ENCODE results near the gene NANOS1.

DNA sequence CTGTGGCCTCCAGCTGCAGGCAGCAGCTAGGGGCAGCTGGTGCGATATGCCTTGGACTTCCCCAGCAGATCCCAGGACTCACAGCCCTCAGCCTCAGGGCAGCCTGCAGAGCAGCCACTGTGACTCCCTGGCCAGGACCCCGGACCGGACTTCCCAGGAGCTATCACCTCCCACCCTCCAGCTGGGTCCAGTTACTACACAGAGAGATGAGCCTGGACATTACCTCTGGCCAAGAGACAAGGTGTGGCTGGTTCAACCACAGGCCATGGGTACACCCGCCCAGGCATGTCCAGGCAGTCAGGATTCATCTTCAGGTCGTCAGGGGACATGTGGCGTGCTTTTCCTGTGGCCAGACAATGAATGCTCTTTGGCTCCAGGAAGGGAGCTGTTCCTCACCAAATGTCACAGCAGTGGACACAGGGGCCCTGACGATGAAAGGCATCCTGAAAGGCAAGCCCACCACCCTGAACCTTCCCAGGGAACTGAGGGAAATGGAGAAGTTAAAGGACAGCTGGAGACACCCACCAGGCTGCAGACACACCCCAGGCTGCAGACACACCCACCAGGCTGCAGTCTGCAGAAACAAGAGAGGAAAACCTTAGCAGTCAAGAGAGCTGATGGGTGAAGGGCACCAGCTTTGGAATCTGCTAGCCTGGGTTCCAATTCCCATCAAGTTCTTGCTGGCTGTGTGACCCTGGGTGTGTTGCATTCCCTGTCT, 25.8 kb upstream of the NANOS1 start:
- TF ChIP-seq GATA3 (IDR thresholded peaks at IDR 0.05; ENCODE audit: low read depth, low read length) = no peak
- no peak for TF ChIP-seq GATA2 (IDR thresholded peaks at IDR 0.05; ENCODE audit: low read depth, low read length)

All from SH-SY5Y (cell line).